ENCODE measurements around the gene GPC5. TPM values are rescaled to one million over a fixed set of nuclear protein-coding genes. Genes with fewer than 3 reads are reported as not detected.
"Not testable (repeated sequence)": the region's sequence is repeated elsewhere in the genome, so short reads cannot be mapped to it uniquely, and the experiment has no call there.

GPC5 gene
- total and polyA plus RNA-seq, 2 experiments from 2014 or later: 0.32 TPM; not detected in 1

DNA sequence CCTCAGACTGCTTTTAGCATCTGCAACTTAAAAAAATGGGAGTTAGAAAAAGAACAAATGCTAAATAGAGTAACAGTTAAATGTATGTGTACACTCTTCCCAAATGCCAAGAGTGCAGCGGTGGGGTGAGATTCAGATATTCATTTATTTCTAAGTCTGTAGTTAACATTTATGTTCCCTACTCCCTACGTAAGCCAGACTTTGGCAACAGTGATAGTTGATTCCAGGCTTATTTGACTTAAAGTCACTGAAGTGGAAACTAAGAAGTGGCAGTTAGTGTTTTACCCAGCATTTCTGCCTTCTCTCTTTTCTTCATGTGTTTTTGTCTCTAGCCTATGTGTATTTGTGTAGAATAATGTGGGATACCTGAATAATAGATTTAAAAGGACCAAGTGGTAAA is 46.4 kb upstream of the GPC5 start:
- Histone ChIP-seq H3K27ac (no peak overlapping the region), H3K4me3 (no peak overlapping the region), H3F3A (ENCODE audit: insufficient read depth) (peaks cover 31% of the 10 kb centered on the region; the same call in 1 of the 2 replicates), H3K9me2 (ENCODE audit: insufficient read depth) (no peaks in the 10 kb centered on the region), H3K9me3 (ENCODE audit: low read depth) (no peaks in the 10 kb centered on the region), H3K9ac (no peak overlapping the region), H3K36me3 (ENCODE audit: low read depth) (peaks cover 49% of the 10 kb centered on the region), H2AFZ (no peak overlapping the region), H3K27me3 (replicated peaks; ENCODE audit: insufficient read depth) (no peaks in the 10 kb centered on the region), H3K4me1 (ENCODE audit: insufficient read depth) (peaks cover 17% of the 10 kb centered on the region), H3K4me2 (ENCODE audit: unreplicated experiment) (no peak overlapping the region), H3K79me2 (ENCODE audit: insufficient read depth) (peaks cover 43% of the 10 kb centered on the region), H4K20me1 (ENCODE audit: insufficient read depth) (no peaks in the 10 kb centered on the region)
- WGBS, 2 experiments (ENCODE audit: low coverage in 1 of 2, low lambda C conversion rate in 2 of 2, missing lambda C conversion rate in 2 of 2): 96 to 100% methylated on average over 2 of the region's 2 CpGs
- DNase-seq: no peak
- in situ Hi-C loops (cut with MboI): no loop called here
- no peak for TF ChIP-seq EZH2 (IDR thresholded peaks at IDR 0.05; ENCODE audit: insufficient read depth, poor library complexity, severe bottlenecking)
- TF ChIP-seq EZH2phosphoT487 (IDR thresholded peaks at IDR 0.05; ENCODE audit: insufficient read depth, low read depth): no peak

DNA sequence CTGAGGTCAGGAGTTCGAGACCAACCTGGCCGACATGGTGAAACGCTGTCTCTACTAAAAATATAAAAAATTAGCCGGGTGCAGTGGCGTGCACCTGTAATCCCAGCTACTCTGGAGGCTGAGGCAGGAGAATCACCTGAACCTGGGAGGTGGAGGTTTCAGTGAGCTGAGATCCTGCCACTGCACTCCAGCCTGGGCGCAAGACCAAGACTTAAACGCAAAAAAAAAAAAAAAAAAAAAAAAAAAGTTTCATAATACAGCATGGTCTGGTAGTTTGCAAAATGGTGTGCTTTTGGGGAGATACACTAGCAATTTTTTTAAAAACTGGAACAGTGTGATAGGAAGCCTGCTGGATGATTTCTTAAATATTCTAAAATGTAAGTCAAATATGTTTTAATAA is 45.5 kb upstream of the GPC5 start:
- Histone ChIP-seq H3K4me1 (ENCODE audit: insufficient read depth) (peaks cover 17% of the 10 kb centered on the region), H3K36me3 (ENCODE audit: low read depth) (peaks cover 58% of the 10 kb centered on the region), H3K79me2 (ENCODE audit: insufficient read depth) (peaks cover 43% of the 10 kb centered on the region), H3F3A (ENCODE audit: insufficient read depth) (peaks cover 31% of the 10 kb centered on the region; the same call in 1 of the 2 replicates)
- H4K20me1 ChIP-seq (ENCODE audit: insufficient read depth); H3K9me2 ChIP-seq (ENCODE audit: insufficient read depth); H2AFZ ChIP-seq; H3K9me3 ChIP-seq (ENCODE audit: low read depth); H3K27ac ChIP-seq; H3K4me2 ChIP-seq (ENCODE audit: unreplicated experiment); H3K9ac ChIP-seq; H3K4me3 ChIP-seq; DNase-seq; H3K27me3 ChIP-seq (replicated peaks; ENCODE audit: insufficient read depth); in situ Hi-C loops (cut with MboI): not testable (repeated sequence)
- WGBS, 2 experiments (ENCODE audit: low coverage in 1 of 2, low lambda C conversion rate in 2 of 2, missing lambda C conversion rate in 2 of 2): 76 to 95% methylated on average over 6 to 7 of the region's 7 CpGs

DNA sequence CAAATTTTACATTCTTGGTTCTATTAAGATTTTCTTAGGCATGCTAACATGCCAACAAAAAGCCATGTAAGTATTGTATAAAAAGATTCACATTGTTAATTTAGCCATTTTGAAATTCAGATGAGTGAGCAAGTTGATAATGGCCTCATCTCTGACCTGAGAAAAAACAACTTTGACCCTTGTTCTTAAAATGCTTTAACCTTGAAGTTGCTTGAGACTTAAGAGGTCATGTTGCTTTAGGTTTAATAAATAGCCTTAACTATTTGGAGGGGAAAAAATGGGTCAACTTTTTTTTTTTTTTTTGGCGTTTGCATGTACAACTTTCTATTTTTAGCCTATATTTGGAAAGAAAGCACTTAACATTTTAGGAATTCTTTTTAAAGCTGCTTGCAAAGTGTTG is 44.9 kb upstream of the GPC5 start:
- H2AFZ ChIP-seq: no peak overlapping the region
- H3F3A ChIP-seq (ENCODE audit: insufficient read depth): peaks cover 31% of the 10 kb centered on the region; the same call in 1 of the 2 replicates
- no peak overlapping the region for H3K4me3 ChIP-seq
- no peaks in the 10 kb centered on the region for H3K9me3 ChIP-seq (ENCODE audit: low read depth)
- H3K4me1 ChIP-seq (ENCODE audit: insufficient read depth): peaks cover 17% of the 10 kb centered on the region
- H3K79me2 ChIP-seq (ENCODE audit: insufficient read depth): peaks cover 43% of the 10 kb centered on the region
- no peaks in the 10 kb centered on the region for H4K20me1 ChIP-seq (ENCODE audit: insufficient read depth)
- H3K4me2 ChIP-seq (ENCODE audit: unreplicated experiment): no peak overlapping the region
- H3K27ac ChIP-seq: no peak overlapping the region
- WGBS, 2 experiments (ENCODE audit: low coverage in 1 of 2, low lambda C conversion rate in 2 of 2, missing lambda C conversion rate in 2 of 2): 50 to 54% methylated on average over 1 of the region's 1 CpG
- H3K36me3 ChIP-seq (ENCODE audit: low read depth): peaks cover 59% of the 10 kb centered on the region
- no peaks in the 10 kb centered on the region for H3K27me3 ChIP-seq (replicated peaks; ENCODE audit: insufficient read depth)
- no peak overlapping the region for H3K9ac ChIP-seq
- H3K9me2 ChIP-seq (ENCODE audit: insufficient read depth): no peaks in the 10 kb centered on the region
- DNase-seq: no peak
- TF ChIP-seq EZH2 (IDR thresholded peaks at IDR 0.05; ENCODE audit: insufficient read depth, poor library complexity, severe bottlenecking) (no peak), EZH2phosphoT487 (IDR thresholded peaks at IDR 0.05; ENCODE audit: insufficient read depth, low read depth) (no peak)
- in situ Hi-C loops (cut with MboI): no loop called here

DNA sequence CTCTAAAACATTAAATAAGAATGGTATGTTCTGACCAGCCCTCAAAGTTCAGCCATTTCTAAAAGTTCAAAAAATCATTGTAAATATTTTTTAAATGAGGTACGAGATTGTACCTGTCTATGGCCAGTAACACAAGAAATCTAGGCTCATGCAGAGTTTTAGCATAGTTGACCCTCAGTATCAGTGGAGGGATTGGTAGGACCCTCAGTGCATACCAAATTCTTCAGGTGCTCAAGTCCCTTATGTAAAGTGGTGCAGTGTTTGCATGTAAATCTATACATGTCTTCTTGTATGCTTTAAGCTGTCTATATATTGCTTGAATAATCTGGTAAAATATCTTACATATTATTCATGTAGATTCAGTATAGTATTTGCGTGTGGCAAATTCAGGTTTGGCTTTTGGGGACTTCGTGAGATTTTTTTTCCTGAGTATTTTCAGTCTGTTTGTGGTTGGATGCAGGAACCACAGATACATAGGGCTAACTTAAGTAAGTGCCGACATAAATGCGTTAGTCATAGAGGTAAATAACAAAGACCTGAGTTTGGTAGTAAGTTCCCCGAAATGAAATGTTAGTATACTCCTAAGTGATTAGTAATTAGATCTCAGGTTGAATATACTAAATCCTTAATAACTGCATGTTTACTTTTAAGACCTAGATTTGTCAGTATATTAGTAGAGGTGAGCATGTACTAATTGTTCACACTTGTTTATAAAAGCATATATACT is 43.2 kb upstream of the GPC5 start:
- H3K36me3 ChIP-seq (ENCODE audit: low read depth): peaks cover 59% of the 10 kb centered on the region
- in situ Hi-C loops (cut with MboI): no loop called here
- 88 to 92% methylated on average over 6 of the region's 6 CpGs for WGBS, 2 experiments (ENCODE audit: low coverage in 1 of 2, low lambda C conversion rate in 2 of 2, missing lambda C conversion rate in 2 of 2)

More for the DNA sequence above, 43.2 kb upstream of the GPC5 start:
- Histone ChIP-seq H3K9me2 (ENCODE audit: insufficient read depth) (no peaks in the 10 kb centered on the region), H3K9me3 (ENCODE audit: low read depth) (no peaks in the 10 kb centered on the region), H3K27ac (no peak overlapping the region), H2AFZ (no peak overlapping the region), H3K79me2 (ENCODE audit: insufficient read depth) (peaks cover 30% of the 10 kb centered on the region), H3K4me1 (ENCODE audit: insufficient read depth) (peaks cover 8% of the 10 kb centered on the region; the same call in 1 of the 2 replicates), H3F3A (ENCODE audit: insufficient read depth) (peaks cover 27% of the 10 kb centered on the region; the same call in 1 of the 2 replicates), H4K20me1 (ENCODE audit: insufficient read depth) (no peaks in the 10 kb centered on the region), H3K27me3 (replicated peaks; ENCODE audit: insufficient read depth) (no peaks in the 10 kb centered on the region), H3K4me3 (no peak overlapping the region), H3K4me2 (ENCODE audit: unreplicated experiment) (no peak overlapping the region), H3K9ac (no peak overlapping the region)
- no peak for TF ChIP-seq EZH2phosphoT487 (IDR thresholded peaks at IDR 0.05; ENCODE audit: insufficient read depth, low read depth)
- no peak for TF ChIP-seq EZH2 (IDR thresholded peaks at IDR 0.05; ENCODE audit: insufficient read depth, poor library complexity, severe bottlenecking)
- DNase-seq: no peak

All from GM23248 (cell line).